Dendritic cell treated with granulocyte-macrophage colony-stimulating factor and Interleukin-4, amounts not matched to agents 40 ng/mL and 50 ng/mL, for 4 days (primary cell): ENCODE measurements around the gene GDPD4.

Experiments used
- H3K27ac Mint-ChIP-seq: one replicate; pipeline ENCODE4 v1.8.0; 2022; ENCODE audit warnings: mild to moderate bottlenecking, mixed read lengths
- H3K27me3 Mint-ChIP-seq: one replicate; pipeline ENCODE4 v1.8.0; 2022; ENCODE audit warnings: mild to moderate bottlenecking, mixed read lengths
- H3K36me3 Mint-ChIP-seq: one replicate; pipeline ENCODE4 v1.8.0; 2022; ENCODE audit warnings: low read depth, mixed read lengths
- H3K4me1 Mint-ChIP-seq: one replicate; pipeline ENCODE4 v1.8.0; 2022; ENCODE audit warnings: low read depth, mixed read lengths
- H3K4me3 Mint-ChIP-seq: one replicate; pipeline ENCODE4 v1.8.0; 2022; ENCODE audit warnings: mild to moderate bottlenecking, moderate library complexity, mixed read lengths
- H3K9me3 Mint-ChIP-seq: one replicate; pipeline ENCODE4 v1.8.0; 2022; ENCODE audit warnings: mixed read lengths
- intact Hi-C: fragments of 100-400 bp; cut with micrococcal nuclease; formaldehyde crosslinking; loops from one replicate; pipeline ENCODE4 v1.15.0; 2022

Gene GDPD4

DNA sequence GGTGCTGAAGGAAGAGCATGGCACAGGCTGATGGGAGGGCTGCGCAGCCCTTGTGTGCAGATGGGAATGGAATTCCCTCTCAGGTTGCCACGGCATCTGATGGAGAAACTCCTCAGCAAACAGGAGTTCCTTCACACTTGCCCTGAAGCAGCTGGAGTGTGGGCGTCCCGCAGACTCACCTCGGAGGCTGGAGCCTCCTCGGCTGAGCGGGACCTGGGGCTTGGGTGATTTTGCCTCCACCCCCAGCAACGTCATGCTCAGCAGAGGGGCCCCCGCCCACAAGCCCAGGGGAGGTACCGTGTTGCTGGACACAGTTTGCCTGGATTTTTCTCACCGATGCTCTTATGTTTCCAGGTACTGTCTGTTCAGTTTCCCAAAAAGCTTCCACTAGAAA is 110.1 kb downstream of the GDPD4 start:
- no peak overlapping the region for H3K4me3 Mint-ChIP-seq
- peaks cover 9% of the 10 kb centered on the region for H3K4me1 Mint-ChIP-seq
- no peaks in the 10 kb centered on the region for H3K36me3 Mint-ChIP-seq
- H3K27ac Mint-ChIP-seq, result no peak overlapping the region
- intact Hi-C loops, result loop anchor here (10.0 kb wide), 1 partner anchor 353 kb away; no protein-coding TSS in a partner anchor
- no peaks in the 10 kb centered on the region for H3K9me3 Mint-ChIP-seq
- no peaks in the 10 kb centered on the region for H3K27me3 Mint-ChIP-seq

DNA sequence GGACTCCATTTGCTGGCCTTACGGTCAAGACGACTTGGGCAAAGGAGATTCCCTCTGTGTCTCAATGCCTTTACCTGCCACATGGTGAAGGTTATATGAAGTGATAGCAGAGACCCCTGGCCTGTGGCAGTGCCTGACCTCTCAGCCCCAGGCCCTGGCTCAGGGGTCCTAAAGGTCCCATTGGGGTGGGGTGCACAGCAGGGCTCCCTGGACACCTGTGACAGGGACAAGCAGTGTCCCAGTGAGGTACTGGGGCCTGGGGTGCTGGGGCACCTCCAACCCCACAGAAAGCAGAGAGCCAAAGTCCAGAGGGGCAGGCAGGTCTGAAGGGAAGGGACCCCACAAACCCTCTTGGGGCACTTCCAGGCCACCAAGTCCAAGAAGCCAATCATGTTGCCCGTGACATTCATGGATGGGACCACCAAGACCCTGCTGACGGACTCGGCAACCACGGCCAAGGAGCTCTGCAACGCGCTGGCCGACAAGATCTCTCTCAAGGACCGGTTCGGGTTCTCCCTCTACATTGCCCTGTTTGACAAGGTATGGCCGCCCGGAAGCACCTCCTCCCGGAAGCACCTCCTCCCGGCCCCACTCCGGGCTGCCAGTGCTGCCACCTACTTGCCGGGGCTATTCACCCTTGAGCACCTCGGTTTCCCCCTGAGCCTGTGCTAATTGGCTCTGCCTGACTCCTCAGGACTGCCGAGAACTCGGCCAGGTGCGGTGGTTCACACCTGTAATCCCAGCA is 111.0 kb downstream of the GDPD4 start:
- no peaks in the 10 kb centered on the region for H3K36me3 Mint-ChIP-seq
- H3K4me3 Mint-ChIP-seq, result no peak overlapping the region
- H3K4me1 Mint-ChIP-seq, result peaks cover 10% of the 10 kb centered on the region
- intact Hi-C loops, result loop anchor here (10.0 kb wide), 1 partner anchor 354 kb away; no protein-coding TSS in a partner anchor
- no peaks in the 10 kb centered on the region for H3K9me3 Mint-ChIP-seq
- H3K27me3 Mint-ChIP-seq, result no peaks in the 10 kb centered on the region
- H3K27ac Mint-ChIP-seq, result no peak overlapping the region

DNA sequence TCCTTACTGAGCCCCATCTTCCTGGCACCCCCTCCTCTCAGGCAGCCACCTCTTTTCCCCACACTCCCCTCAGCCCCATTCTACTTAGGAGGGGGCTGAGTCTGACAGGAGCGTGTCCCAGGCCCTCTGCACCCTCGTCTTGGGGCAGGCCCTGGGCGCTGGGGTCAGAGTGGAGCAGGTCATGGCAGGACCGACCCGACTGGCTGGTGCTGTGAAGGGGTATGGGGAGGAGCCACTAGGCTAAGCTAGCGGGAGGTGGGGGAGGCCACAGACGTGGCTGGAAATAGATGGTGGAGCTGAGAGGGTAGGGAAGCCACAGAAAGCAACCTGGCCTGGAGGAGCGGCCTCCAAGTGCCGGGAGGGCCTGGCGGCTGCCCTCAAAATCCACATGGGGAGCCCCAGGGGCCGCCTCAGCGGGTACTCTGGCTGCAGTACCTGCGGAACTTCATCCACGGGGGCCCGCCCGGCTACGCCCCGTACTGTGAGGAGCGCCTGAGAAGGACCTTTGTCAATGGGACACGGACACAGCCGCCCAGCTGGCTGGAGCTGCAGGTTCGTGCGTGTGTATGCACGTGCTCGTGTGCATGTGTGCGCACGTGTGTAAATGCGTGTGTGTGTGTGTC is 111.8 kb downstream of the GDPD4 start:
- Mint-ChIP-seq H3K27ac (no peak overlapping the region), H3K27me3 (no peaks in the 10 kb centered on the region), H3K4me3 (no peak overlapping the region), H3K9me3 (no peaks in the 10 kb centered on the region), H3K4me1 (peaks cover 14% of the 10 kb centered on the region), H3K36me3 (no peaks in the 10 kb centered on the region)
- intact Hi-C loops, result loop anchor here (5.0 to 10.0 kb wide), 2 partner anchors 142 to 355 kb away; no protein-coding TSS in a partner anchor

DNA sequence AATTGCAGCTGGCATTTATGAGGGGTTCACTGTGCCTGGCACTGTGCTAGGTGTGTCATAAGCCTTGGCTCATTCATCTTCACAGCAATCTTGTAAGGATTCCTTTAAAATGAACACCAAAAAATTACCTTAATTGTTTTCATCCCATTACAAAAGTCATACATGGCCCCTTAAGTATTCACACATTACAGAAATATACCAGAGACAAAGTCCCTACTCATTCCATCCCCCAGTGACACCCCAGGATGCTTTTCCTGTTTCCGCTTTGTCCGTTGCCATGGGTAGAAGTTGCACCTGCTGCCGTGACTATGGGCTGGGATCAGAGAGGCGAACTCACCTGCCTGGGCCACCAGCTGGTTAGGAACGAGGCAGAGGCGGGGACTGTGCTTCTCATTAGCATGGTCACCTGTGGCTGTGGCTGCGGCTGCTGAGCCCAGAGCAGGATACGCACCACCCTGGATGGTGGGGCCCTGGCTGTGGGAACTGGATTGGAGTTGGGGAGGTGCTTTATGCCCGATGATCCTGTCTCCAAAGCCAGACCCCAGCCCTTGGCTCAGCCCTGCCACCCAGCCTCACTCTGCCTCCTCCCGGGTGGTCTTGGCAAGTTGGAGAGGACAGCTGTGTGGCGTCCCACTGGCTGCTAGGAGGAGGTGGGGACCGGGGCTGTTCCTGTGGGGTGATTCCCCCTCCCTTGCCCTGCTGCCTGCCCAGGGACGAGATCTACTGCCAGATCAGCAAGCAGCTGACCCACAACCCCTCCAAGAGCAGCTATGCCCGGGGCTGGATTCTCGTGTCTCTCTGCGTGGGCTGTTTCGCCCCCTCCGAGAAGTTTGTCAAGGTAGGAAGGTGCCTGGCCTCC is 112.6 kb downstream of the GDPD4 start:
- Mint-ChIP-seq H3K36me3 (peaks cover 5% of the 10 kb centered on the region), H3K9me3 (no peaks in the 10 kb centered on the region), H3K4me3 (no peak overlapping the region), H3K27ac (no peak overlapping the region), H3K4me1 (peaks cover 14% of the 10 kb centered on the region), H3K27me3 (no peaks in the 10 kb centered on the region)
- intact Hi-C loops, result loop anchor here (1.0 to 5.0 kb wide), 2 partner anchors 62 to 142 kb away; no protein-coding TSS in a partner anchor

DNA sequence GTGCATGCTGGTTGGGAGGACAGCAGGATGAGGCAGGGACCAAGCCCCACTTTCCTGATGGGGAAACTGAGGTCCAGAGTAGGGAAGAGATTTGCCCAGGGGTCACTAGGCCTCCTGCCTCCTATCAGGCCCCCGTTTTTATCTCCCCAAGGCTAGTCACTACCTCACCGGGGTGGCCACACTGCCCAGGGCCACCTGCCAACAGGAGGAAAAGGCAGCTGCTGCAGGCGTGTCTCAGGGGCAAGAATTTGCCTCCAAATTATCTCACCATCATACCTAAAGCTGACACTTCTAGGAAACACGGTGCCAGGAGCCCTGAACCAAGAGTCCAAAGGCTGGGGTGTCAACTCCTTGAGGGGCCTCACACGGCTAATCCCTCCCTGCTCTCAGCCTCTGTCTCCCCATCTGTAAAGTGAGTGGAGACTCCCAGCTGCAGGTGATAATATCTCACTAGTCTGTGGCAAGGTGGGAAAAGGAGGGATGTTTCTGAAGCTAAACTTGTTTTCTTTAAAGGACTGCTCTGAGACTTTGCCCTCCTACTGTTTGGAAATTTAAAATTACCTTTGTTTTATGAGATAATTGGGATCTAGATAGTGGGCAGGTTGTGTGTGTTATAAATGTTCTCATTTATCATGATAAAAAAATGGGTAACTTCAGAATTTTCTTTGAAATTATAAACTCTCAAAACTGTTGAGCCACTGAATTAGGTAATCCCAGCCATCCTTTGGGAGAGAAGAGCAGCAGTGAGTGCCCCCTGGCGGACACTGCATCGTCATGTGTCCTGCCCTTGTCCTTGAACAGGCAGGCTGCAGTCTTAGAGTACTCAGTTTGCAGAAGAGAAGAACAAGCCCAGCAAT is 113.5 kb downstream of the GDPD4 start:
- Mint-ChIP-seq H3K27ac (no peak overlapping the region), H3K27me3 (no peaks in the 10 kb centered on the region), H3K36me3 (peaks cover 11% of the 10 kb centered on the region), H3K4me3 (no peak overlapping the region), H3K4me1 (peaks cover 14% of the 10 kb centered on the region), H3K9me3 (no peaks in the 10 kb centered on the region)
- intact Hi-C loops, result loop anchor here (1.0 to 5.0 kb wide), 2 partner anchors 61 to 141 kb away; no protein-coding TSS in a partner anchor

DNA sequence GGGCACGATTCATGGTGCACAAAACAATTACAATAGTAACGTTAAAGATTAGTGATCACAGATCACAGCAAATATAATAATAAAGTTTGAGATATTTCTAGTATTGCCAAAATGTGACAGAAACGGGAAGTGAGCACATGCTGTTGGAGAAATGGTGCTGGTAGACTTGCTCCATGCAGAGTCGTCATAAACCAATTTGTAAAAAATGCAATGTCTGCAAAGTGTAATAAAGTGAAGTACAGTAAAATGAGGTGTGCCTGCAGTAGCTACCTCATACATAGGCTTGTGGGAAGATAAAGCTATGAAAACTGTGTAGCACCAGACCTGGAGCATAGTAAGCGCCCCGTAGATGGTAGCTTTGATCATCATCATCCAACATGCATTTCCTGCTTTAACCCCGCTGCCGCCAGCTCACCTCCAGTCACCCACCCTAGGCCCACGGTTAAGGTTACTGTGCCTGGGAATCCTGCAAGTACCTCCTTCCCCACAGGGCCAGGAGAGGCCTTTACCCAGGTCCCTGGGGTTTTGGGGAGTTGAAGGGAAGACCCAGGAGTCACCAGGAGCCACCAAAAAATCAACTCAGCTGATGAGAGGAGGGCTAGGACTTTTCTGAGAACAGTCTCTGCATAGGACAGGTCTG is 114.3 kb downstream of the GDPD4 start:
- Mint-ChIP-seq H3K27me3 (no peaks in the 10 kb centered on the region), H3K4me3 (no peak overlapping the region), H3K27ac (no peak overlapping the region), H3K36me3 (peaks cover 19% of the 10 kb centered on the region), H3K4me1 (peaks cover 14% of the 10 kb centered on the region), H3K9me3 (no peaks in the 10 kb centered on the region)
- intact Hi-C loops, result loop anchor here (5.0 kb wide), 1 partner anchor 140 kb away; no protein-coding TSS in a partner anchor

DNA sequence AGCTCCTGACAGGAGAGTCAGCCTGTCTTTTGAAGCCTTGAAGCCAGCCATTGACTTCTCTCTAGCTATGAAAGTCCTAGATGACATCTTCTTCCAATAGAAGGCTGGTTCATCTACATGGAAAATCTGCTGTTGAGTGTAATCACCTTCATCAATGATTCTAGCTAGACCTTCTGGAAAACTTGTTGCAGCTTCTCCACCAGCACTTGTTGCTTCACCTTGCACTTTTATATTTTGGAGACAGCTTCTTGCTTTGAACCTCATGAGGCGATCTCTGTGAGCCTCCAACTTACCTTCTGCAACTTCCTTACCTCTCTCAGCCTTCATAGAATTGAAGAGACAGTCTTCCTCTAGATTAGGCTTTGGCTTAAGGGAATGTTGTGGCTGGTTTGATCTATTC is 115.2 kb downstream of the GDPD4 start:
- peaks cover 28% of the 10 kb centered on the region for H3K36me3 Mint-ChIP-seq
- H3K9me3 Mint-ChIP-seq, result no peaks in the 10 kb centered on the region
- intact Hi-C loops, result loop anchor here (5.0 kb wide), 1 partner anchor 139 kb away; no protein-coding TSS in a partner anchor
- H3K27ac Mint-ChIP-seq, result no peak overlapping the region
- no peak overlapping the region for H3K4me3 Mint-ChIP-seq
- H3K27me3 Mint-ChIP-seq, result no peaks in the 10 kb centered on the region
- H3K4me1 Mint-ChIP-seq, result peaks cover 14% of the 10 kb centered on the region

DNA sequence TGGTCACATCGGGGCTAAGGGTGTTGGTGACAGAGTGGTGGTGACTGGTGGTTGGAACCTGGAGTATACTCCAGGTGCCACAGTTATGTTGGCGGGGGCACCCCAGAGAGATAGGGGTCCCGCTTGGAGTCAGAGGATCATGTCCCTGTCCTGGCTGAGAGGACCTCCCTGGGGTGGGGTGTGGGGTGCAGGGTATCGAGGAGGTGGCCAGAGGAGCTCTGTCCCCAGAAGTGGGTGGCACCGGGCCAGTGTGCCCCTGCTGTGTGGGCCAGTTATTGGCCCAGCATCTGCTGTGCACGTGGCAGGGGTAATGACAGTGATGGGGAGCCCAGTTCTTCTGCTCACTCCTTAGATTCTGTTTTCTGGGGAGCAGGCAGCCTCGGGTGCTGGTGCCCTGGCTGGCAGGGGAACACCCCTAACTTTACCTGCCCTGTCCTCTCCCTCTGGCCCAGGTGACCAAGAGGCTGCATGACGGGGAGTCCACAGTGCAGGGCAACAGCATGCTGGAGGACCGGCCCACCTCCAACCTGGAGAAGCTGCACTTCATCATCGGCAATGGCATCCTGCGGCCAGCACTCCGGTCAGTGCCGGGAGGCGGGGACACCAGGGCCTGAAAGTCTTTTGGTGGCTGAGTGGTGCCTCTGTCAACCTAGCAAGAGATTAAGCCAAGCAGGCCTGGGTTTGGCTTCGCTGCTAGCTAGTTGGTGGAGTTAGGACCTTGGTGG is 117.2 kb downstream of the GDPD4 start:
- H3K4me3 Mint-ChIP-seq, result no peak overlapping the region
- no peaks in the 10 kb centered on the region for H3K9me3 Mint-ChIP-seq
- H3K4me1 Mint-ChIP-seq, result peaks cover 14% of the 10 kb centered on the region
- intact Hi-C loops, result no loop called here
- no peak overlapping the region for H3K27ac Mint-ChIP-seq
- H3K36me3 Mint-ChIP-seq, result peaks cover 39% of the 10 kb centered on the region
- H3K27me3 Mint-ChIP-seq, result no peaks in the 10 kb centered on the region

DNA sequence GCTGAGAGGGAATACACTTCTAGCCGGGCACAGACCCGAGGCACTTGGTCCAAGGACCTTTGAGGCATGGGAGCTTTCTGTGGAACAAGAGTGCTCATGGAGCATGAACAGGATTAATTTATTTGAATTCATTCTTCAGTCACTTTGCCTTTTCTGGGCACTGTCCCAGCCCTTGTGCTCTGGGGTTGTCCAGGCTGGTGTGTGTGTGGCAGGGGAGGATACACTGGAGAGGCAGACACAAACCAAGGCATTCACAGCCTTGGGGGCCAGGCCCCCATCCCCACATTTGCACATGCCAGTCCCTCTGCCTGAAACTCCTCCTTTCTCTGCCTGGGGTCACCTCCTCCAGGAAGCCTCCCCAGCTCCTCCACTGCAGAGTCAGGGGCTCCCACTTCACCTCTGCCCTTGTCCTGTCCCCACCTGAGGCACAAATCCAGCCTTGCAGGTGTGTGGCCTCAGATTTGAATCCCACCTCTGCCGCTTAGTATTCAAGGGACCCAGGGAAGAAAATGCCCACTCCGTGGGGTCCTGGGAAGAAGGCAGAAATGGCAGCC is 118.0 kb downstream of the GDPD4 start:
- H3K4me3 Mint-ChIP-seq, result no peak overlapping the region
- H3K27me3 Mint-ChIP-seq, result no peaks in the 10 kb centered on the region
- intact Hi-C loops, result no loop called here
- peaks cover 14% of the 10 kb centered on the region for H3K4me1 Mint-ChIP-seq
- no peaks in the 10 kb centered on the region for H3K9me3 Mint-ChIP-seq
- peaks cover 41% of the 10 kb centered on the region for H3K36me3 Mint-ChIP-seq
- H3K27ac Mint-ChIP-seq, result no peak overlapping the region

DNA sequence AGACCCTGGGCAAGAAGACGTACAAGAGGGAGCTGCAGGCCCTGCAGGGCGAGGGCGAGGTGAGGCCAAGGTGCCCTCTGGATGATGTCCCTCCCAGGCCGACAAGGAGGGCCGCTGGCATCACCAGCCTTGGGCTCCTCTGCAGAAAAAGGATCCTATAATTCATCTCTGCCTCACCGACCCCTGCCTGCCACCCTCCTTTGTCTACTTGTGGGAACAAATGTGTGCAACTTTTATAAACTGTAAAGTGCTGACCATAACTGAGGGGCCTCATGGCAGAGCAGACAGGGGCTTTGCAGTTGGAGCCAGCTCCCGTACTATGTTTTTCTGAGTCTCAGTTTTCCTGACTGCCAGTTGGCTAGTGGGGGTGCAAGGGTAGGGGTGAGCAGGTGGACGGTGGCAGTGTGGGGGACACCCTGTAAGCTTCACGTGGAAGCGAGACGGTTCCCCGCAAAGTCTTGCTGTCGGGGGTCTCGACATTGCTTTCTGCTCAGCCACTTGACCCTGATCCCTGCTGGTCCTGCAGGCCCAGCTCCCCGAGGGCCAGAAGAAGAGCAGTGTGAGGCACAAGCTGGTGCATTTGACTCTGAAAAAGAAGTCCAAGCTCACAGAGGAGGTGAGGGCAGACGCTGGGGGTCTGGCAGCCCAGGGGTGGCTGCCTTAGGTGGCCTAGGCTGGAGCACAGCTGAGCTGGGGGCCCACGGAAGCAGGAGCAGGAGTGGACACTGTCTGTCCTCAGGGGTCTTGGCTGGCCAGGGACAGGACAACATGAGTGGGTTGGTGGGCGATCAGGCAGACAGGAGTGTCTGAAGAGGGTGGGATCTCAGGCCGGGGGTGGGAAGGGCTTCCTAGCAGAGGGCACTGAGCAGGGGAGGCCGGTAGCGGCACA is 118.7 kb downstream of the GDPD4 start:
- peaks cover 14% of the 10 kb centered on the region for H3K4me1 Mint-ChIP-seq
- peaks cover 48% of the 10 kb centered on the region for H3K36me3 Mint-ChIP-seq
- no peak overlapping the region for H3K4me3 Mint-ChIP-seq
- intact Hi-C loops, result no loop called here
- no peaks in the 10 kb centered on the region for H3K27me3 Mint-ChIP-seq
- no peak overlapping the region for H3K27ac Mint-ChIP-seq
- no peaks in the 10 kb centered on the region for H3K9me3 Mint-ChIP-seq

DNA sequence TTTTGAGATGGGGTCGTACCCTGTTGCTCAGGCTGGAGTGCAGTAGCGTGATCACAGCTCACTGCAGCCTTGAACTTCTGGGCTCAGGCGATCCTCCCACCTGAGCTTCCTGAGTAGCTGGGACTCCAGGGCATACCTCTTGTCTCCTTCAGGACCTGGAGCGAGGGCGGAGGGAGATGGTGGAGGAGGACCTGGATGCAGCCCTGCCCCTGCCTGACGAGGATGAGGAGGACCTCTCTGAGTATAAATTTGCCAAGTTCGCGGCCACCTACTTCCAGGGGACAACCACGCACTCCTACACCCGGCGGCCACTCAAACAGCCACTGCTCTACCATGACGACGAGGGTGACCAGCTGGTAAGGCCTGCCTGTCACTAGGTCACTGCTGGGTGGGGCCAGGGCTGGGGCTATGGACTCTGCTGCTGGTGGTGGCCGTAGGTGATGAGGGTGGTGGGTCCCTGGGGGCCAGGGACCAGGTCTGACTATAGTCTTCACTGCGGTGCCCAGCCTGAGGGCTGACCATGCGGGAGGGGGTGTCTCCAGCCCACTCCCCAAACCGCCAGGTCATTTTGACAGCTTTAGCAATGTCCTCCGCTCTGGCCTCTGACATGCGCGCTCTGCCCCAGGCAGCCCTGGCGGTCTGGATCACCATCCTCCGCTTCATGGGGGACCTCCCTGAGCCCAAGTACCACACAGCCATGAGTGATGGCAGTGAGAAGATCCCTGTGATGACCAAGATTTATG is 119.5 kb downstream of the GDPD4 start:
- intact Hi-C loops, result no loop called here

More for the DNA sequence above, 119.5 kb downstream of the GDPD4 start:
- Mint-ChIP-seq H3K36me3 (peaks cover 50% of the 10 kb centered on the region), H3K9me3 (no peaks in the 10 kb centered on the region), H3K27me3 (no peaks in the 10 kb centered on the region), H3K4me1 (peaks cover 9% of the 10 kb centered on the region), H3K4me3 (no peak overlapping the region), H3K27ac (no peak overlapping the region)
